GM20431 (cell line): Measurements from ENCODE around the gene TNFAIP1.
"Not testable (repeated sequence)": the region's sequence is repeated elsewhere in the genome, so short reads cannot be mapped to it uniquely, and the experiment has no call there.

Experiments
- in situ Hi-C: fragments of 300-500 bp; cut with MseI, MboI; formaldehyde crosslinking; loops from one replicate; pipeline ENCODE4 v1.15.0; 2020; ENCODE audit warnings: low sequenced_read_pairs; ENCODE audit not compliant: unreplicated experiment

The TNFAIP1 gene, protein sequence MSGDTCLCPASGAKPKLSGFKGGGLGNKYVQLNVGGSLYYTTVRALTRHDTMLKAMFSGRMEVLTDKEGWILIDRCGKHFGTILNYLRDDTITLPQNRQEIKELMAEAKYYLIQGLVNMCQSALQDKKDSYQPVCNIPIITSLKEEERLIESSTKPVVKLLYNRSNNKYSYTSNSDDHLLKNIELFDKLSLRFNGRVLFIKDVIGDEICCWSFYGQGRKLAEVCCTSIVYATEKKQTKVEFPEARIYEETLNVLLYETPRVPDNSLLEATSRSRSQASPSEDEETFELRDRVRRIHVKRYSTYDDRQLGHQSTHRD

DNA sequence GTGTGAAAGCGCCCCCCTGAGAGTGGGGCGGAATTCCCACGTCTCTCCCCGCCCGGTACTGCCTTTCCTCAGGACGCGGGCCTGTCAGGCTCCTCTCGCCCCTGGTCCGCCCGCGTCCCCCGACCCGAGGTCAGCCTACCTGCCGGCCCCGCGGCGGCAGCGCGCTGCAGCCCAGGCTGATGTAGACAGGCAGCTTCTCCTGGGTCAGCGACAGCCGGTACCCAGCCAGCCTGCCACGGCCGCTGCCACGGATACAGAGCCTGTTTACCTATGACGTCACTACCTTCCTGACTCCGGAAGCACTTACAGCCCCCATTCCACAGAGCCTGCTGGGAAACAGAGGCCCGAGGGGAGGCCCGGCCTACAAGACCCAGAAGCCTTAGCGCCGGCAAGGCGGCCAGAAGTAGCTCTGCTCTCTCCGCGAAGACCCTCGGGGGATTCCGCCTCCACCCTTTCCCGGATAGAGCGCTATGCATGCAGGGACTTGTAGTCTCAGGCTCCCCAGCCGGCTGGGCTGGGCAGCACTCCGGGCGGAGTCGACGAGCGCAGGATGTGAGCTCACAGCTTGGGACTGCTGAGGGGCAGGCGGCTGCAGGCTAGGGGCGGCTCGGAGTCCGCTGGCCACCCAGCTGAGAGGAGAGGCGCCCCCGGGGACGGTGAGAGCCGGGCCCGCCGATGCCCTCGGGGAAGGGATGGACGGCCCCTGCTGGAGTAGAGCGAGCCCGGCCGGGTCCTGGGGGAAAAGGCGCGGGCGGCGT is at the start of gene TNFAIP1, which contains the start of gene IFT20:
Gene TNFAIP1 (plus strand): TSS at position 561 of the 758 bp plus-strand sequence. CDS start 3,761 bp downstream, outside the sequence.
Gene IFT20 (minus strand): TSS at position 272 of the 758 bp plus-strand sequence. CDS start 3,487 bp downstream, outside the sequence.
- in situ Hi-C loops, result no loop called here

DNA sequence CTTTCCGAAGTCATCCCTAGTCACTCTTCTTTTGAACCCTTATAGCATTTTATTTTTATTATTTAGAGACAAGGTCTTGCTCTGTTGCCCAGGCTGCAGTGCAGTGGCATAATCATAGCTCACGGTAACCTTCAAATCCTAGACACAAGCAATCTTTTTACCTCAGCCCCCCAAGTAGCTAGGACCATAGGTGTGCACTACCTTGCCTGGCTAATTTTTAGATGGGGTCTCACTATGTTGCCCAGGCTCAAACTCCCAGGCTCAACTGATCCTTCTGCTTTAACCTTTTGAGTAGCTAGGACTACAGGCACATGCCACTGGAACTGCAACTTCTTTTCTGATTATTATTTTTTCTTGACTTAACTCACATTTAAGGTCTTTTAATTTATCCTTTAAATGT is 49.6 kb upstream of the TNFAIP1 start:
- in situ Hi-C loops, result no loop called here

DNA sequence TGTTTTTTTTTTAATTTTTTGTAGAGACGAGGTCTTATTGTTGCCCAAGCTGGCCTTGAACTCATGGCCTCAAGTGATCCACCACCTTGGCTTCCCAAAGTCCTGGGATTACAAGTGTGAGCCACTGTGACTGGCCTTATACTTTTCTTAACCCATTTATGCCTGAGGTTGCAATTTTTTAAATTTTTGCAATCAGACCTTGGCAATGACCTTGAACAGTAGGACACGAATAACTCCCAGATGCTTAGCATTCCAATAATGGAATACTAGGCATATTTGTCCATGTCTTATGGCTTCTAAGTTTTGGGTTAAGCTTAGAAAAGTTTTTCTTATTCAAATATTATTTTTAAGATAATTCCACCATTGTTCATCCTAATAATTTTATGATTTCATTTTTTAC is 44.9 kb upstream of the TNFAIP1 start:
- in situ Hi-C loops, result no loop called here

DNA sequence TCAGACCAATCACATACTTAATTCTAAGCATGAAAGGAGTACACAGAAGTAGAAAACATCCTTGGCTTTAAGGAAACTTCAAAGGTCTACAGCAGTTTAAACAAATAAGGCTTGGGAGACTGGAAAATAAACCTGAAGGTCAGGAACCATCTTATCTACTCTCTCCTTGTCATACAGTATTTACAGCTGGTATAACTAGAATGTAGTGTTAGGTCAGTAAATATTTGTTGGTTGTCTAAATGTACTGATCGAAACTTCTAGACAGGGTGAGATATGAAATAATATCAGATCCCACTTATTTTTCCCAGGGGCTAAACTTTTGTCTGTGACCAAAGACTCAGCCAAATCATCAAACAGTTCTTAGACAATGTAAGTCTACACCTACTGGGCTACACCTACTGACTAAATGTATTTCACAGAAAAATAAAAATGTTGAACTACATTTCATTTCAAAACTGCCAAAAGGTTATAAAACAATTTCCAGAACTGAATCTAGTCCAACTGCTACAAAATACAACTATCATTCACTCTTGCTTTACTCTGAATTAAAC is 43.7 kb upstream of the TNFAIP1 start:
- in situ Hi-C loops, result no loop called here

DNA sequence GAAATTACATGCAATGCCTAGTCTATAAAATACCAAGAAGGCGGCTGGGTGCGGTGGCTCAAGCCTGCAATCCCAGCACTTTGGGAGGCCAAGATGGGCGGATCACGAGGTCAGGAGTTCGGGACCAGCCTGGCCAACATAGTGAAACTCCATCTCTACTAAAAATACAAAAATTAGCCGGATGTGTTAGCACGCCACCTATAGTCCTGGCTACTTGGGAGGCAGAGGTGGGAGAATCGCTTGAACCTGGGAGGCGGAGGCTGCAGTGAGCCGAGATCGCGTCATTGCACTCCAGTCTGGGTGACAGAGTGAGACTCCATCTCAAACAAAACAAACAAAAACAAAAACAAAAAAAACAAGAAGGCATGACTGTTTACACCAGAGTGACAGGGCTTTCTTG is 42.7 kb upstream of the TNFAIP1 start:
- in situ Hi-C loops, result not testable (repeated sequence)

DNA sequence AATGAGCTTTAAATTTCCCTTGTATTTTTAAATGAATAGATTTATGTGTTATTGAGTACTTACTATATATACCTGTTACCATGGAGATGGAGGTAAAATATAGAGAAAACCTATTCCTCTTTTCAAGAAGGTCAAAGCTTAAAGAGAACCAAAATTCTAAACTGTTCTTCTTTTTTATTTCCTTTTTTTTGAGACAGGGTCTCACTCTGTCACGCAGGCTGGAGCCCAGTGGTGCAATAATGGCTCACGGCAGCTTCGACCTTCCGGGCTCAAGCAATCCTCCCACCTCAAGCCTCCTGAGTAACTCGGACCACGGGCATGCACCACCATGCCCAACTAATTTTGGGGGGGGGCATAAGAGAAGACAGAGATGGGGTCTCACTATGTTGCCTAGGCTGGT is 41.6 kb upstream of the TNFAIP1 start:
- in situ Hi-C loops, result no loop called here

DNA sequence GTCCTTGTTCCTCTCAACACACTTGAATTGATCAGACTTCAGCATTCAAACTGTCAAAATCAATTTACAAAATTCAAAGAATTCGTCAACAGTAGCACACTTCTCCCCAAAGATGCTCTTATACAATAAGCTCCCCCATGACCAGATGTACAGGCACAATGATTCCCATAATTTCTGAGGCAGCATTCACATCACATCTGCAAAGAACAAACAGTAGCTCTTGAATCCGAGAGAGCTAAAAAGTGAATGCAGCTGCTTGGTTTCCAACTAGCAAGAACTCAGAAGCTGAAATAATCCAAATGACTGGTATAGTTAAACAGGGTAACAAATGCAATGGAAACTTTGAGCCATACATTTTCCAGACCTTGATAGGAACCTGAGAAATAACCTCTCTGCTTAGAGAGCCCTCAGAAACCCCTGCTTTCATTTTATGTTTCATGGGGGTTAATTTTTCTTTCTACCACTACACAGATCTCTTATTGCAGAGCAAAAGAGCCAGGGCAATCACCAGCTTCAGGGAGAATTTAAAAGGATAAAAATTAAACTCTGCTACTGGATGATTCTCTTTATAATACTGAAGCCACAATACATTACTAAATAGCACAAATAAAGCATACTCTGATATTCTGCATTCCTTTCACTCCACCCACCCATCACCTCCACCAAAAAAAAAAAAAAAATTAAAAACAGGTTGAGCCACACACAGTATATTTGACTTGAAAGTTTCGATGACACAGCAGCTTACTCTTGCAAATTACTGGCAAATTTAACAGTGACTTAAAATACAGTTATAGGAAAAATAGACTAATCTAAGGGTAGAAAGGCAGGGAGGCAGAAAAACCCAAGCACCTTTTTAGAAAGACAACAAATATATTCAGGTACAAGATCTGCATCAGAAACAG is 39.6 kb upstream of the TNFAIP1 start:
- in situ Hi-C loops, result no loop called here

DNA sequence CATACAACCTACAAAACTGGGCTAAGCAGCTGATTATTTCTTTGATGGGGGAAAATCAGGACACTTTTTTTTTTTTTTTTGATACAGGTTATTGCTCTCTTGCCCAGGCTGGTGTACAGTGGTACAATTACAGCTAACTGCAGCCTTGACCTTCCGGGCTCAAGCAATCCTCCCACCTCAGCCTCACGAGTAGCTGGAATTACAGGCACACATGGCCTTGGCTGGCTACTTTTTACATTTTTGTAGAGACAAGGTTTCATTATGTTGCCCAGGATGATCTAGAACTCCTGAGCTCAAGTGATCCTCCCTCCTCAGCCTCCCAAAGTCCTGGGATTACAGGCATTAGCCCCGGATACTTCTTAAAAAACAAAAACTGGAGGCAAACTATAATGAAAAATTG is 37.1 kb upstream of the TNFAIP1 start:
- in situ Hi-C loops, result no loop called here

DNA sequence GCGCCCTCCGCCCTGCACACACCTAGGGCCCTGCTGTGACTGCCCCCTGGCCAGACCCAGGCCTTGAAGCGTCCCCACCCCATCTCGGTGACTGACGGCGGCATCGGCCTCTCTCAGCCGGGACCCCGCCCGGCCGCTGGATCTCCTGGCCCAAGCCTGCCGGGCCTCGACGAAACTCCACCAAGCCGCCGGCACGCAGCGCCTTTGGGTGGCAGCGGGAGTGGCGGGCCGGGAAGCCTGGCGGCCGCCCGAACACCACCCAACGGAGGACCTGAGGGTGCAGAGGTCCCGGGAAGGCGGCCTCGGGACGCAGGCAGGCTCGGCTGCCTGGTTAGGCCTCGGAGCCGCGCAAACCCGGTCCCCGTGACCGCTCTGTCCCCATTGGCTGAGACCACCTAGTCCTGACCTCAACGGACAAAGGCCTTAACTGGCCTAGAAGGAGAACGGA is 28.6 kb upstream of the TNFAIP1 start:
- in situ Hi-C loops, result no loop called here

DNA sequence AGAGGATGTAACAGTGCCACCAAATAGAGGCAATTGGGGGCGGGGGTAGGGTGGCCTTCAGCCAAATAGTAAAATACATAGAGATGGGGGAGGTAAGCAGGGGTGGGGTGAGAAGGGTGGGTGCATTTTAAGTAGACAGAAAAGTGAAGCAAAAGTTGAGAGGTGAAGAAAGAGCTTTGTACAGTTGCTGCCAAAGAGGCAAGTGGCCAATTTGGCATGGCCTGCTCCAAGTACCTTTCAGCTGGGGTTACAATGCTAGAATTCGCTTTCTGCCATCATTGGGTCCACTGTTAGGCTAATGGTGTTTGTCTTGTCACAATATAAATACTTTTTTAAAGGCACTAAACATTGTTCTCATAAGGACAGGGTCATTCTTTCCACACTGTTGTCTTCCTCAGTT is 21.7 kb upstream of the TNFAIP1 start:
- in situ Hi-C loops, result no loop called here

DNA sequence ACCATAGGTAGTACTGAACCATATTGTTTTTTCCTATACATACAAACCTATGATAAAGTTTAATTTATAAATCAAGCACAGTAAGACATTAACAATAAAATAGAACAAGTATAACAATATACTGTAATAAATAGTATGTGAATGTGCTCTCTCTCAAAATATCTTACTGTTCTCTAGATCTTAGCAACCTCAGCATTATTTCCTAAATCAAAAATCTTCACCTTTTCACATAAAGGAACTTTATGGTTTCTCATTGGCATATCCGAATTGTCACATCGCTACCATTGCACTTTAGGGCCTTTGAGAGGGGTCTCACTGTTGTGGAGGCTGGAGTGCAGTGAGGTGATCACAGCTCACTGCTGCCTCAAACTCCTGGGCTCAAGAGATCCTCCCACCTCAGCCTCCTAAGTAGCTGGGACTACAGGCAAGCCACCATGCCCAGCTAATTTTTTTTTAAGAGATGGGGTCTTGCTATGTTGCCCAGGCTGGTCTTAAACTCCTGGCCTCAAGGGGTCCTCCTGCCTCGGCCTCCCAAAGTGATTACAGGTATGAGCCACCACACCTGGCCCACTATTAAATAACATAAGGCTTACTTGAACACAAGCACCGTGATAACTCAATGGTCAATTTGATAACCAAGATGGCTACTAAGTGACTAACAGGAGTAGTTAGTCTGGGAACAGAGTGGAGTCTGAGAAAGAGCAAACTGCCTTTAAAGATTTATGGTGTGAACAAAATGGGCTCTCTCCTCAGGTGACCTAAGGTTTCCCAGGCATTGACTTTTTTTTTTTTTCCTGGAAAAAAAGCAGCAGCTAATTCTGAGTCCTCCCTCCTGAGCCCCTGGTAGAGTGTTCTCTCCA is 19.5 kb upstream of the TNFAIP1 start:
- in situ Hi-C loops, result no loop called here

DNA sequence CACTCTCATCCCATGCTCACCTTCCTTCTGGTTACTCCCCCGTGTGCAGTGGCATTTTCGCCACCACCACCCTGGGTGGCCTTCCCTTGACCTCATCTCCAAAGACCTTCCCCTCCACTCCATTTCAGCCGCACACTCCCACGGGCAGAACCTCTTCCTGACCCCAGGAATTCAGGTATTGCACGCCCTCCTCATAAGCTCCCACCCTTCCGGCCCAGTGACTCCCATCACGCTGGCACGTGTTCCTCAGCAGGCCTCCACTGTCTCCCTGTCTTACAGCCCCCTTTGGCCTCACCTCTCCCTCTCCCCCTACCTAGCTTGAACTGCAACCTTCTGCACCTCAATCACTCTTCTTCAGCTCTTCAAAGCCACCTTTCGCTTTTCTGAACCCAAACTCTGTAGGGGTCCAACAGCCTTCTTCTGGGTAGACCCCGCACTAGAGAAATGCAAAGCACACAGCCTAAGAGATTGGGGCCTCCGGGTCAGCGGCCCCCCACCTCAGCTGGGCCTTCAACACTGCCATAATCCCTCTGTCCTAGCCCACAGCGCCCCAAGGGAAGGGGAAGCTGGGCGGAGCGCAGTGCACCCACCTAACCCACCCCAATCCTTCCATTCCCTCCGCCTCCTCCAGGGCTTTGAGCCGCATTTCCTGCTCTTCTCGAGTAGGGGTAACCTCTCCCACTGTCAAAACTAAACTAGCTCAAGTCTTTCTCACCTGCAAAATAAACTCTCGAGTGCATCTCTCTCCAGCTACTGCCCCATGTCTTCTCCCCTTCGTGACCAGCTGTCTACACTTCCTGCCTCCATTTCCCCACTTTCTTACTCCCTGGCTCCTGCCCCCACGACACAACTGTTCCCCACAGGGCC is 18.2 kb upstream of the TNFAIP1 start:
- in situ Hi-C loops, result no loop called here

DNA sequence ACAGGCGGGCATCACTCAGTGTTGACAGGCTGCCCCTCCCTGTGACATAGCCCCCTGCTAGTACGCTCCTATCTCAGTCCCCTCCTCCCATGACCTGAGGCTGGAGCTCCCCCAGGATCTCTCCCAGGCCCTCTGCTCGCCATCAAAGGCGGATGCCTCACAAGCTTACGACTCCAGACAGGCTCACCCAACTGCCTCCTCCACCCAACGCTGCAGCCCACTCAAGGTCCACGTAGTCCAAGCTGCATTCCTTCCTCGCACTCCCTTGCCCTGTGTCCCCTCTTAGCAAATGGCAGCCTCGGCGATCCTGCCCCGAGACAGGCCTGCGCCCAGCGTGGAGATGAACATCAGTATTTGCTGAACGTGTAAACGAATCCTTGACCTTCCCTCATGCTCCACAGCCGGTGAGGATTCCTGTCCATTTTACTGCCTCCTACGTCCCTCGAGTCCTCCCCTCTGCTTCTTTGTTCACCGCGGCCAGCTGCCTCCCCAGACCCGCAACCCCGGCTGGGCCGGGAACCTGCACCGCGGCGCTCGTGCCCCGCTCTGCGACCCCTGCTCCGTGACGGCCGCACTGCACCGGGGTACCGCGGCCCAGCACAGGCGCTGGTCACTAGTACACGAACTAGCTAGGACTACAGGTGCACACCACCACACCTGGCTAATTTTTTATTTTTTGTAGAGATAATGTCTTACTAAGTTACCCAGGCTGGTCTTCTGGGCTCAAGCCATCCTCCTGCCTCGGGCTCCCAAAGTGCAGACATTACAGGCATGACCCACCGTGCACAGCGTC is 17.4 kb upstream of the TNFAIP1 start:
- in situ Hi-C loops, result no loop called here

DNA sequence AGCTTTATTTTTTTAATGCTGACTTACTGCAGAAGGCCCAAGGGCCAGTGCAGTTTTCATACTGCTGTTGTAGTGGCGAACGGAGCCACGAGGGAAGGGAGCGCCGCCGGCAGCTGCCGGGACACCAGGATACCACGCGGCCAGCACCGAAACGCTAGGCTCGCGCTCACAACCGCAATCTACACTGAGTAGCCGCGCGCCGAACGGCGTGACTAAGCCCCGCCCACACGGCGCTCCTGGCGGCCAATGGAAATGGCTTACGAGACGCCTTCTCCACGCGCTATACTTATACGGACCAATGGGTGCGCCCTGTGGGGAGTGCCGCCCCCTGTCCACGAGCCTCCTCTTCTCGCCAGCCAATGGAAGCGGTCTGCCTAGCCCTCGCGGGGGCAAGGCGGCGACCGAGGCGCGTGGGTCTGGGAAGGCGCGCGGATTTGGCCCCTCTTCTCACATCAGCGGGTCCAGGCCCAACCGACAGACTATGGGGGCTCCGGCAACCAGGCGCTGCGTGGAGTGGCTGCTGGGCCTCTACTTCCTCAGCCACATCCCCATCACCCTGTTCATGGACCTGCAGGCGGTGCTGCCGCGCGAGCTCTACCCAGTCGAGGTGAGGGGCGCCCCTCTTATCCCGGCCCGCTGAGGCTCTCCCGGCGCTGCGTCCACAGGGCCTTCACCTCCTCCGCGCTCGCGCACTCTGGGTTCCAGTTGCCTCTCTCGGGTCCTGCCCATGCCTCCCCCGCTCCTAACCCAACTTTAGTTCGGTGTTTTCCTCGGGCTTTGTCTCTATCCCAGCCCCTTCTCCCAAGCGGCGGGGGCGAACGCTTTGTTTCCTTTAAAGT is 16.6 kb upstream of the TNFAIP1 start, which contains the start of gene TMEM97:
Gene TMEM97 (plus strand): TSS at position 442 of the 839 bp plus-strand sequence. CDS start 40 bp downstream, at position 482.
- in situ Hi-C loops, result no loop called here

DNA sequence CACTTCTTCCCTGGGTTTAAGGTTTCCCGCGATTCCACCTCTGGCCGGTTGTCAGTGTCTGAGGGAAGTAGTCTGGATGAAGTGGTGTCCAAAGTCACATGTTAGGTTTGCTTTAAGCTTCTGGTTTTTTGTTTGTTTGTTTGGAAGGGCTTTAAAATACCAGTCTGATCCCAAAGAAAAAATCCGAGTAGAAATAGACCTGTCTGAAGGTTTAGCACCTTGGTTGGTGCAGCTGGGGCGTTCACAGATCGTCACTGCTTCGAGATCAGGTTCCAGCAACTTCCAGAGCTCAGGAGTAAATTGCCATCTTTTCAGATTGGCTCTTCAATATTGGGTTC is 16.0 kb upstream of the TNFAIP1 start:
- in situ Hi-C loops, result no loop called here

DNA sequence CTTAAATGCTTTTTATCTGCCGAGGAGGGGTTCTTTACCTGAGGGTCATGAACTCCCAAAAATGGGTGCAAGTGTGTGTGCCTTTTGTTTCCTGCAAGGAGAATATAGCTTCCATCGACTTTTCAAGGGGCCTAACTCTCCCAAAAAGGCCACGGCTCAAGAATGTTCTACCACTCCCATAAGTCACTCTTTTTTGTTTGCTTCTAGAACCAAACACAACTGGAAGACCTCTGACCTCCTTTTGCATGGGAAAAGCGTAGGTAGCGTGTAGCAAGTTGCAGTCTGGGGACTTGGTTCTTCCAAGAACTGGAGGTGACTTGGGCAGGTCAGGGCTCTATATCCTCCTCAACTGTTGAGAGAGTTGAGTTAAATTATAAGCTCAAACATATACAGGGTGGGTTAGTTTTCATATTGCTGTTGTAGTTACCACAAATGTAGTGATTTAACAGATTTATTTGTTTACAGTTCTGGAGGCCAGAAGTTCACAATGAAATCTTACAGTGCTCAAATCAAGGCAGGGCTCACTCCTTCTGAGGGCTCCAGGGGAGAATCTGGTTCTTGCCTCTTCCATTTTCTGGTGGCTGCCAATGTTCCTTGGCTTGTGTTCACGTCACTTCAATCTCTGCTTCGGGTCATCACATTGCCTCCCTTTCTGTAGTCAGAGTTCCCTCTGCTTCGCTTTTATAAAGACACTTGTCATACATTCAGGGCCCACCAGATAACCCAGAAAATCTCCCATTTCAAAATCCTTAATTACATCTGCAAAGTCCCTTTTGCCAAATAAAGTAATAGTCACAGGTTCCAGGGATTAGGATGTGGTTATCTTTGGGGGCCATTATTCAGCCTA is 15.1 kb upstream of the TNFAIP1 start:
- in situ Hi-C loops, result no loop called here
